AG09319 (cell line): ENCODE results near the gene OR4A47.
"Not testable (repeated sequence)": the region's sequence is repeated elsewhere in the genome, so short reads cannot be mapped to it uniquely, and the experiment has no call there.

Experiments used
- DNase-seq: peaks from one replicate; pipeline ENCODE4 v3.0.0-alpha.2; 2010; ENCODE audit warnings: low read depth; ENCODE audit errors: extremely low read depth
- CTCF ChIP-seq: IDR thresholded peaks from 2 replicates; pipeline ENCODE4 v1.5.1; 2011; ENCODE audit warnings: low read depth, mild to moderate bottlenecking, inconsistent platforms, low read length, moderate library complexity

OR4A47 gene

GRCh38 chr11:48488493-48488892 is at the start of gene OR4A47:
Gene OR4A47, plus strand, starts transcription at chr11:48488793. Its CDS starts 0 bp downstream, at chr11:48488793.
- not testable (repeated sequence) for DNase-seq

- not testable (repeated sequence) for DNase-seq
These were observed 32.7 kb upstream of the OR4A47 start for GRCh38 chr11:48455909-48456308.

GRCh38 chr11:48473966-48474365 is 14.6 kb upstream of the OR4A47 start:
- not testable (repeated sequence) for DNase-seq

GRCh38 chr11:48474703-48475102 is 13.9 kb upstream of the OR4A47 start:
- not testable (repeated sequence) for DNase-seq

- DNase-seq: not testable (repeated sequence)
These were observed 17.6 kb downstream of the OR4A47 start for GRCh38 chr11:48506169-48506568.

- no peak for DNase-seq
- TF ChIP-seq CTCF: no peak
These were observed 50.4 kb downstream of the OR4A47 start for GRCh38 chr11:48538991-48539390.
